Nephron progenitor cell (in vitro differentiated cells): Measurements from ENCODE around the gene TERT.

ENCODE experiments used
- DNase-seq: peaks from one replicate; pipeline ENCODE4 v3.0.0; 2021
- H3K27ac Mint-ChIP-seq: 2 replicates; pipeline ENCODE4 v1.8.0; 2021; ENCODE audit warnings: mild to moderate bottlenecking, moderate library complexity, mixed read lengths
- H3K27me3 Mint-ChIP-seq: 2 replicates; pipeline ENCODE4 v1.8.0; 2021; ENCODE audit warnings: mild to moderate bottlenecking, low read depth, mixed read lengths; ENCODE audit not compliant: poor library complexity
- H3K36me3 Mint-ChIP-seq: 2 replicates; pipeline ENCODE4 v1.8.0; 2021; ENCODE audit warnings: low read depth, mixed read lengths
- H3K4me1 Mint-ChIP-seq: 2 replicates; pipeline ENCODE4 v1.8.0; 2021; ENCODE audit warnings: mixed read lengths
- H3K4me3 Mint-ChIP-seq: 2 replicates; pipeline ENCODE4 v1.8.0; 2021; ENCODE audit warnings: mild to moderate bottlenecking, moderate library complexity, mixed read lengths
- H3K9me3 Mint-ChIP-seq: 2 replicates; pipeline ENCODE4 v1.8.0; 2021; ENCODE audit warnings: mild to moderate bottlenecking, moderate library complexity, mixed read lengths
- CTCF ChIP-seq: fragments of 200-600 bp; sonication (generic); IDR thresholded peaks from 2 replicates; pipeline ENCODE4 v1.5.0; 2021; ENCODE audit warnings: antibody characterized with exemption

The TERT gene

GRCh38 chr5:1318659-1319251 is 23.9 kb upstream of the TERT start:
- H3K27ac Mint-ChIP-seq, result no peak overlapping the region
- no peak for DNase-seq
- no peak for TF ChIP-seq CTCF
- no peaks in the 10 kb centered on the region for H3K27me3 Mint-ChIP-seq
- H3K4me3 Mint-ChIP-seq, result no peak overlapping the region
- no peaks in the 10 kb centered on the region for H3K9me3 Mint-ChIP-seq
- H3K4me1 Mint-ChIP-seq, result peaks cover 26% of the 10 kb centered on the region
- H3K36me3 Mint-ChIP-seq, result peaks cover 17% of the 10 kb centered on the region

GRCh38 chr5:1317921-1318565 is 23.2 kb upstream of the TERT start:
- no peaks in the 10 kb centered on the region for H3K27me3 Mint-ChIP-seq
- no peaks in the 10 kb centered on the region for H3K9me3 Mint-ChIP-seq
- no peak for DNase-seq
- H3K27ac Mint-ChIP-seq, result peak overlapping the region; percentile 61
- H3K36me3 Mint-ChIP-seq, result peaks cover 17% of the 10 kb centered on the region
- peaks cover 26% of the 10 kb centered on the region for H3K4me1 Mint-ChIP-seq
- H3K4me3 Mint-ChIP-seq, result no peak overlapping the region
- no peak for TF ChIP-seq CTCF

DNA sequence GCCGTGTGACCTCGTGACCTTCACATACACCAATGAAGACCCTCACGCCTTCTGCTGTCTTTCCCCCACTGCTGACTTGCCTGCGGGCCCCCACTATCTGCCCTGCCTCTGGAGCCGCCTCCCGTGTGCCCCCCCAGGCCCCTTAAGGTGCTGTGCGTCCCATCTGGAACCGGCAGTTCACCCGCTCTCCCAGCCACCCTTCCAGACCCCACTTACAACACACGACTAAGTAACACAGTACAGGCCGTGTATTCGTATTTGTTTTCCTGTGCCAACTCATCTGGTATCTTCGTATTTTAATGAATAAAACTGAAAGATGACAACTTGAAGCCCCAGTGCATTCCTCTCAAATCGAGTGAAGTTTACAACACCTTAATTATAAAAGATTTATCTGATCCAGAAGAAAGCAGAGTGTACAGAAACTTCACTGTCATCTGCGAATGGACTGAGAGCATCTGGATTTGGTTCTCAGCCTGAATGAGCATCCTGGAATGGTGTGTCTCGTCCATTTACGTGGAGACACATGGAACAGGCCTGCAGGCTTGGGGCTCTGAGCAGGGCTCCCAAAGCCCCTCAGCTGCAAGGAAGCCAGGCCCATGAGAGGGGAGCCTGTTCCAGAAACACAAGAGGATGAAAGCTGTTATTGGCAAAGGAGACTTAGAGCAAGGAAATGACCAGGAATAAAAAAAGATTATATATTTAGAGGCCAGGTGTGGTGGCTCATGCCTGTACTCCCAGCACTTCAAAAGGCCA is 21.9 kb upstream of the TERT start:
- no peak for DNase-seq
- Mint-ChIP-seq H3K4me3 (peak overlapping the region; percentile 44), H3K36me3 (peaks cover 17% of the 10 kb centered on the region), H3K27me3 (no peaks in the 10 kb centered on the region), H3K9me3 (no peaks in the 10 kb centered on the region), H3K4me1 (peaks cover 26% of the 10 kb centered on the region), H3K27ac (no peak overlapping the region)
- no peak for TF ChIP-seq CTCF

GRCh38 chr5:1315709-1316587 is 21.1 kb upstream of the TERT start:
- H3K4me3 Mint-ChIP-seq, result no peak overlapping the region
- peaks cover 3% of the 10 kb centered on the region for H3K9me3 Mint-ChIP-seq
- no peak overlapping the region for H3K27ac Mint-ChIP-seq
- TF ChIP-seq CTCF, result no peak
- DNase-seq, result peak; percentile 5
- H3K36me3 Mint-ChIP-seq, result peaks cover 17% of the 10 kb centered on the region
- peaks cover 7% of the 10 kb centered on the region for H3K27me3 Mint-ChIP-seq
- H3K4me1 Mint-ChIP-seq, result peaks cover 26% of the 10 kb centered on the region

DNA sequence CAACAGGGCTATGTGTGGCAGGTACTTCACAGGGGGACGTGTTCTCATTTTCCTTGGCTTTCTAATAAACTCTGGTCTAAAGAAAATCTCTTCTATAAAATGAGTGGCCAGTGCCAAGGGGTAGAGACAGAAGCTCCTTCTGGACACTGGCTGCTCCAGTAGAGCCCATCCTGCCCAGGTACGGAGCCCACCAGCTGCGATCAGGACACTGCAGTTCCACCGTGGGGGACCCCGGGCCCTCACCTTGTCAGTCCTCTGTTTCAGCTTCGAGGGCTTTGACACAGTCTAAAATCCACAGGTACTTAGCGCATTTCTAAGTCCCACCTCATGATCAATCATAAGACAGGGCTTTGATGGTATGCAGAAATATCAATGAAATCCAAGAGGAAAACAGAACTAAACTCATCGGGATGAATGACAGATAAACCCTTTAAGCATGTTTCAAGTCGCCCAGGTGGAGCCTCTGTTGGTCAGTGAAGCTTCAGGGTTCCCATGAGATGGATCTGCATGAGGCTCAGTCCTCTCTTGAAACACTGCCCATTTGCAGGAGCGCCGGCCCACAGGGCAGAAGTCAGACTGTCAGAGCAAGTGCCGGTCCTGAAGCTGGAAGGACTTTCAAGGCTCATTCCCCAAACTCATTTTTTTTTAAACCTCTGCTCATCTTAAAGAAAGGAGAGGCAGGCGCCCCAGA is 20.3 kb upstream of the TERT start:
- peaks cover 26% of the 10 kb centered on the region for H3K4me1 Mint-ChIP-seq
- peaks cover 12% of the 10 kb centered on the region for H3K36me3 Mint-ChIP-seq
- no peak for DNase-seq
- H3K9me3 Mint-ChIP-seq, result peaks cover 11% of the 10 kb centered on the region
- H3K4me3 Mint-ChIP-seq, result no peak overlapping the region
- TF ChIP-seq CTCF, result no peak
- H3K27me3 Mint-ChIP-seq, result peaks cover 11% of the 10 kb centered on the region
- H3K27ac Mint-ChIP-seq, result no peak overlapping the region
